Measurements from ENCODE around the gene ZDHHC11. TPM values are rescaled to one million over a fixed set of nuclear protein-coding genes. Genes with fewer than 3 reads are reported as not detected.

ZDHHC11 gene
- polyA plus RNA-seq, 1 donor (not counting 4 experiments of a cell fraction or from before 2014, with no cell fraction given), result 0.33 TPM

DNA sequence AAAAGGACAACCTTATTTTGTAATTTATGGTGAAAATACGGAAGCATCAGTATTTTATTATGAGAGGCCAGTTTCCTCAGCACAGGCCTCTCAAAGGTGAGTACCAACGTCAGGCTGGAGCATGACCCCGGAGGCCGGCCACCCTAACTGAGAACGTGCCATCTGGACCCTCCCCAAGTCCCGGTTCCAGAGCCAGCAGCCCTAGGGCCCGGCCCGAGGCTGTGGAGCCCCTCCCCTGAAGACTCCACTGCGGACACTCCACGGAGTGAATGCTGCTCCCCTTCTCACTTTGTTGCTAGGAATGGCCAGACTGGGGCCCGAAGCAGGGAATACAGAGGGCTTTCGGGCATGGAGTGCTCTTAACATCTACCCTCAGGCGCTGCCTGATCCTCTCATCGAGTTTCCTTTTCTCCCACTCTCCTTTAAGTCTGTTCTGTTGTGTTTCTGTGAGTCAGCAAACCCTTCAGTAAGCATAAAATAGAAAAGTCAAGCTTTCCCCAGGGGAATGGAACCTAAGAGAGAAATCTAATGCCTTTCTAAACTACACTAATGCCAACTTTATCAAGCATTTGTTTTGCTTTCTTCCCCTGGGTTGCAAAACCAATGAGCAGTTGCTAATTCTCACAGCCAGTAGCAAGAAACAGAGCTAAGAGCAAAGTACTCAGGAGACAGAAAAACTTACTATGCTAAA lies 37.3 kb upstream of the ZDHHC11 start:
- FAIRE-seq (no peak), DNase-seq (ENCODE audit: low read depth, low spot score) (no peak)
- Histone ChIP-seq H4K20me1 (ENCODE audit: control insufficient read depth, extremely low read depth, insufficient read depth, low read length) (no peaks in the 10 kb centered on the region), H3K27ac (ENCODE audit: control insufficient read depth, insufficient read depth, low read length) (no peak overlapping the region), H3K9me1 (ENCODE audit: control insufficient read depth, extremely low read depth, insufficient read depth, low read length) (no peaks in the 10 kb centered on the region), H3K4me3 (ENCODE audit: control insufficient read depth in 2 of 3, extremely low read depth in 1 of 3, insufficient read depth in 2 of 3, low read depth in 1 of 3, low read length in 3 of 3) (no peak overlapping the region), H3K36me3 (ENCODE audit: control insufficient read depth in 2 of 2, extremely low read depth in 1 of 2, insufficient read depth in 2 of 2, low read length in 2 of 2) (peaks cover 54 to 61% of the 10 kb centered on the region in 2 experiments), H2AFZ (ENCODE audit: control insufficient read depth, low read length) (no peak overlapping the region), H3K79me2 (ENCODE audit: control insufficient read depth, insufficient read depth, low read length) (peaks cover 87% of the 10 kb centered on the region), H3K27me3 (ENCODE audit: control insufficient read depth, extremely low read depth, insufficient read depth, low read length) (no peaks in the 10 kb centered on the region), H3K4me1 (ENCODE audit: control insufficient read depth, extremely low read depth, insufficient read depth, low read length) (peaks cover 10% of the 10 kb centered on the region), H3K9me3 (ENCODE audit: control insufficient read depth, low read depth, low read length) (no peaks in the 10 kb centered on the region), H3K4me2 (ENCODE audit: control insufficient read depth, extremely low read depth, insufficient read depth, low read depth, low read length) (no peak overlapping the region), H3K9ac (ENCODE audit: control insufficient read depth, extremely low read depth, insufficient read depth, low read length) (no peak overlapping the region)
- dilution Hi-C loops (cut with MboI; ENCODE audit: extremely low pct_ligation_motif_present, low sequenced_read_pairs), result no loop called here
- TF ChIP-seq, protein P1, sequence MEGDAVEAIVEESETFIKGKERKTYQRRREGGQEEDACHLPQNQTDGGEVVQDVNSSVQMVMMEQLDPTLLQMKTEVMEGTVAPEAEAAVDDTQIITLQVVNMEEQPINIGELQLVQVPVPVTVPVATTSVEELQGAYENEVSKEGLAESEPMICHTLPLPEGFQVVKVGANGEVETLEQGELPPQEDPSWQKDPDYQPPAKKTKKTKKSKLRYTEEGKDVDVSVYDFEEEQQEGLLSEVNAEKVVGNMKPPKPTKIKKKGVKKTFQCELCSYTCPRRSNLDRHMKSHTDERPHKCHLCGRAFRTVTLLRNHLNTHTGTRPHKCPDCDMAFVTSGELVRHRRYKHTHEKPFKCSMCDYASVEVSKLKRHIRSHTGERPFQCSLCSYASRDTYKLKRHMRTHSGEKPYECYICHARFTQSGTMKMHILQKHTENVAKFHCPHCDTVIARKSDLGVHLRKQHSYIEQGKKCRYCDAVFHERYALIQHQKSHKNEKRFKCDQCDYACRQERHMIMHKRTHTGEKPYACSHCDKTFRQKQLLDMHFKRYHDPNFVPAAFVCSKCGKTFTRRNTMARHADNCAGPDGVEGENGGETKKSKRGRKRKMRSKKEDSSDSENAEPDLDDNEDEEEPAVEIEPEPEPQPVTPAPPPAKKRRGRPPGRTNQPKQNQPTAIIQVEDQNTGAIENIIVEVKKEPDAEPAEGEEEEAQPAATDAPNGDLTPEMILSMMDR (optimal IDR thresholded peaks at IDR 0.05 in 1 of 3, IDR thresholded peaks at IDR 0.05 in 1 of 3, conservative IDR thresholded peaks at IDR 0.05 in 1 of 3; ENCODE audit: extremely low read depth in 1 of 3, insufficient read depth in 2 of 3, low read length in 3 of 3), result no peak
- TF ChIP-seq EZH2 (IDR thresholded peaks at IDR 0.05; ENCODE audit: low read length), result no peak

DNA sequence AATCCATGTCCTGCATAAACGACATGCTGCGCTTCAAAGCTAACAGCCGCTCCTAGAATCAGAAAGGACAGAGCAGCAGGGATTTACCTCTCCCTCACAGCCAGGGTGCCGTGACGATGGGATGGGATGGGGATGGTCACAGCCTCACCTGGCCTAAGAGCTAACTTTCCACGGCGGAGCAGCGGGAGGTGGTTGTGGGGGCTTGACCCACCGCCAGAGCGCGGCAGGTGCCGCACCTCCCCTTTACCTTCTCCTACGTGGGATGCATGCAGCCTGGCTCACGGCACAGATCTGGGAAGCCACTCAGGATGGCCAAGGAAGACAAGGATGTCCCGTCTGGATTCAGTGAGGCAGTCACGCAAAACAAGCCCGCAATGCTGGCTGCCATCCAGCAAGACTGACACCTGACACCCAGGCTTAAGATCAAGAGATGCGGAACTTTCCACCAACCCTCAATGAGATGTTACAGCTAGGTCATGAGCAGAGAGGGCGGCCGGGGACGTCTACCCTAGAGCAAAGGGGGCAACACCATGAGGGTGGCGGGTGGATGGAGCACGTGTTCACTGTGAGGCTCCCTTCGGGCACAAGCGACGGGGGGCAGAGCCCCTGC lies 36.0 kb upstream of the ZDHHC11 start:
- H3K4me2 ChIP-seq (ENCODE audit: control insufficient read depth, extremely low read depth, insufficient read depth, low read depth, low read length), result no peak overlapping the region
- H3K36me3 ChIP-seq (ENCODE audit: control insufficient read depth in 2 of 2, extremely low read depth in 1 of 2, insufficient read depth in 2 of 2, low read length in 2 of 2), result peaks cover 59 to 73% of the 10 kb centered on the region in 2 experiments
- dilution Hi-C loops (cut with MboI; ENCODE audit: extremely low pct_ligation_motif_present, low sequenced_read_pairs), result no loop called here

More for the DNA sequence above, 36.0 kb upstream of the ZDHHC11 start:
- Histone ChIP-seq H3K9me1 (ENCODE audit: control insufficient read depth, extremely low read depth, insufficient read depth, low read length) (no peaks in the 10 kb centered on the region), H3K4me1 (ENCODE audit: control insufficient read depth, extremely low read depth, insufficient read depth, low read length) (peaks cover 10% of the 10 kb centered on the region), H3K79me2 (ENCODE audit: control insufficient read depth, insufficient read depth, low read length) (peaks cover 89% of the 10 kb centered on the region), H2AFZ (ENCODE audit: control insufficient read depth, low read length) (no peak overlapping the region), H4K20me1 (ENCODE audit: control insufficient read depth, extremely low read depth, insufficient read depth, low read length) (peaks cover 12% of the 10 kb centered on the region), H3K4me3 (ENCODE audit: control insufficient read depth in 2 of 3, extremely low read depth in 1 of 3, insufficient read depth in 2 of 3, low read depth in 1 of 3, low read length in 3 of 3) (no peak overlapping the region), H3K27ac (ENCODE audit: control insufficient read depth, insufficient read depth, low read length) (no peak overlapping the region), H3K27me3 (ENCODE audit: control insufficient read depth, extremely low read depth, insufficient read depth, low read length) (no peaks in the 10 kb centered on the region), H3K9me3 (ENCODE audit: control insufficient read depth, low read depth, low read length) (no peaks in the 10 kb centered on the region), H3K9ac (ENCODE audit: control insufficient read depth, extremely low read depth, insufficient read depth, low read length) (no peak overlapping the region)
- DNase-seq (ENCODE audit: low read depth, low spot score) (no peak), FAIRE-seq (no peak)
- TF ChIP-seq, protein P1 (optimal IDR thresholded peaks at IDR 0.05 in 1 of 3, IDR thresholded peaks at IDR 0.05 in 1 of 3, conservative IDR thresholded peaks at IDR 0.05 in 1 of 3; ENCODE audit: extremely low read depth in 1 of 3, insufficient read depth in 2 of 3, low read length in 3 of 3), result no peak
- no peak for TF ChIP-seq EZH2 (IDR thresholded peaks at IDR 0.05; ENCODE audit: low read length)

Data from keratinocyte (primary cell).